ENCODE measurements around the gene PPIB.

PPIB gene

DNA sequence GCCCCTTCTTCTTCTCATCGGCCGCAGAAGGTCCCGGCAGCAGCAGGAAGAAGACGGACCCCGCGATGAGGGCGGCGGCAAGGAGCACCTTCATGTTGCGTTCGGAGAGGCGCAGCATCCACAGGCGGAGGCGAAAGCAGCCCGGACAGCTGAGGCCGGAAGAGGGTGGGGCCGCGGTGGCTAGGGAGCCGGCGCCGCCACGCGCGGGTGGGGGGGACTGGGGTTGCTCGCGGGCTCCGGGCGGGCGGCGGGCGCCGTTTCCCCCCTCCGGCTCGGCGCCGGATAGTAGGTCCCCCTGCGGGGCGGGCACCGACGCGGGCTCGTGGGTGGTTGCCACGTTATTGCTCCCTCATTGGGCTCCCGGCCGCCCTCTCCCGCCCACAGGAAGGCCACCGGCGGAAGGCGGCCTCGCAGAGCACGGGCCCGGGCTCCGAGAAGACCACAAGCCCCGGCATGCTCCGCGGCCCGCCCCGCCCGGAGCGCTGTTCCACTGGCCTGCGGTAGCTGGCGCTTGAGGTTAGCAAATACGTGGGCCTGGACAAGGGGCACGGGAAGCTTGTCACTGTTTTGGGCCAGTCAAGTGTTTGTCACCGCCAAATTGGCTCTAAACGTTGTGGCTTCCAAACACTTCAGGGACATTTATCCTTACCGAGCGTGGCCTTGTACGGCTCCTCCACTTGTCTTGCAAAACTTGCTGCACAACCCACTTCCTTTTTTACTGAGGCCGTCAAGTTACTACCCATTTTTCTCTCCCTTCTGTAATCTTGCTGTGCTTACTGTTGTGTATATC lies at the start of gene PPIB:
TSS of gene PPIB (minus strand) at position 154 of the 790 bp plus-strand sequence. CDS start at position 118, 36 bp downstream.
- DNase-seq, result peak; percentile 99

DNA sequence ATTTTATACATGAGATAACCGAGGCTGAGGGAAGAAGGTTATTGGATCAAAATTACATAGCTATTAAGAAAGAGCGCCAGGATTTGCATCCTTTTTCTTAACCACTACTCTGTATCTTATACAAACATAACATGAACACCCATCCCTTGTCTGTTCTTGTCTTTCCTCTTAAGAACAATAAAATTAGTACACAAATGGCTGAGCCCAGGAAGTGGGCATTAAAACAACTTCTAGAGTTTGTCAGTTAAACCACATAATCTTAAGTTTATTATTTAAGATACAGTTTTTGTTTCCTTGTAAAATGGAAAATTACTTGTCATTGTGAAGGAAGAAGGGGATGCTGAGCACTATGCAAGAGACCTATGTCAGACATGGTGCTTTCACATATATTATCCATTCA lies 48.9 kb upstream of the PPIB start:
- DNase-seq, result no peak

DNA sequence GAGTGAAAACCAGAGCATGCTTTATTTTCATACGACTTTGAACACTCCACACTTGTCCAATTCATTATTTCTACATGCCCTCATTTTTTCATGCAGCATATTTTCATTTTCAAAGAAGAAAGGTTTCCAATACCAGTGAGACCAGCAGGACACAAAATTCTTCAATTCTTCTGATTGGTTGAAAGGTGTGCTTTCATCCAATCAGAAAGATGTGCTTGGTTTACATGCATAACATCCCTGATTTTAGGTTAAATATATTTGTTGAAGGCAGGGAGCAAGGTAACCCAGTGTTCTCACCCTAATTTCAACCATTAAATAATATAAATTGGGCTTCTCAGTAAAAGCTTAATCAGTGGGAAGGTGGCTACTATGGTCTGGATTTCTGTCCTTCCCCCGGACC lies 47.5 kb upstream of the PPIB start:
- no peak for DNase-seq

DNA sequence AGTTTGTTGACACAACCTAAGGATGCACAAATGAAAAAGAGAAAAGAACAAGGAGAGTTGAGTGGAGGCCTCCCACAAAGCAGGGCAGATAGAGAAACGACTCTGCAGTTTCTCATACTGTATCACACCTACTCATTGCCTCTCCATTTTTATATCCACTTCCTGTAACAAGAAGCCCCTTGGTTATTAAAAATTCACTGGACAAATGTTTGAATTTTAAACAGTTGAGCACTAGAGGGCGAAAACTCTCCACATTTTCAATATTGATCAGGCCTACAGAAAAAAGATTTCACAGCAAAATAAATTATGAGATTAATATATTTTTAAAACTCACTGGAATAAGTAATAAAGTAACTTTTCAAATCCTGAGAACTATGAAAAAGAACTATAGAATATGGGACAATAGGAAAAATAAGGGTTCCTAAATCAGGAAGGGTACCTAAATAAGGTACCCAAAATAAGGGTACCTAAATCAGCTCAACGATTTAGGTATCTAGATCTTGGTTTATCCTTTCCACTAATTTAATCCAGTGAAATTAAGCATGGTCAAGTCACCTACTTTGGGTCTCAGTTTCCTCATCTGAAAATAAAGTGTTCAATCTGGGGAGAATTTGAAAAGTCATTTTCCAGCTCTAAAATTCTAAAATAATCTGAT lies 47.0 kb upstream of the PPIB start:
- peak; percentile 36 for DNase-seq

DNA sequence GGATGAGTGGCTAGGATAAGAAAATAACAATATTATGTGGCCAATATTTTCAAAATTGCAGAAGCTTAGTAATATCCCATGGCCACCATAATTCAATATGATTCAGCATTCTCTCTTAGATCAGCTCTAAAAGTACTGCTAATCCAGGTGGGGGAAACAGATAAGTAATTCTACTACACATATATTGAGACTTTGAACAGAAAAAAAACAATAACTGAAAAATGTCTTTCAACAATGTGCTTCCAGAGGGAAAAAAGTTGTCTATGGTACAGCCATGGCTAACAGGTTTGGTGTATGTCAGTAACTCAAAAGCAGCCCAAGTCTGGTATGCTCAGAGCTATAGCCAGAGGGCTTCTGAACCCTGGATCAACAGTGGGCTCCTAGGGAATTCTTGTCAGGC lies 42.4 kb upstream of the PPIB start:
- DNase-seq, result no peak

DNA sequence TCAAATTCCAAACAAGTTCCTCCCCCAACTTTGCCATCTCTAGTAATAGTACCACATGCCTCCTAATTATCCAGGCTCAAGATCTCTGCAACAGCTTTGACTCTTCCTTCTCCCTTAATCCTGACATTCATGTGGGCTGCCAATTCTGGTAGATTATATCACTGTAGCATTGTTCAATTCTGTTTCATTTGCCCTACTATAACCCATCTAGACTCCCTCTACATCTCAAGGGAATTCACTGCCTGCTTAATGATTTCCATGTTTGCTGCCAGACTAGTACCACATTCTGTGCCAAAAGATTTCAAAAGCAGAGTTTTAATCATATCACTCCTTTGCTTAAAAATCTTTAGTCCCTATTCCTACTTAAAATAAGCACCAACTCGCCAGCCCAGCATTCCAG lies 34.6 kb upstream of the PPIB start:
- no peak for DNase-seq

DNA sequence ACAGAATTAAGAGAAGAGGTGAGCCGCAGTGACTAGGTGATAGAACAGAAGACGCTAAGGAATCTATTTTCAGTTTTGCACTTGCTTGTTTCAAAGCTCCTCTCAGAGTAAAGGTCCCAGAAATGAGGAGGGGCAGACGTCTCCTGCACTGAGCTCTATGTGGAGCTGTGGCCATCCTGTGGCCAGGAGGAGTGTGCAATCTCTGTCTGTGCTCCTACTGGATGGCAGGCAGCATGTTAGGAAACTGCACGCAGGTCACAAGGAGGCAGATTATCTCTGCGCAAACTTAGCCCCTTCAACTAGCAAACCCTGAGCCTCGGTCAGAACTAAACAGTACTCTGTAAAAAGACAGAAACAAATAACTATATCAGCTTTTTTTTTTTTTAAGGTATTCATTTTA lies 31.1 kb upstream of the PPIB start:
- DNase-seq, result no peak

DNA sequence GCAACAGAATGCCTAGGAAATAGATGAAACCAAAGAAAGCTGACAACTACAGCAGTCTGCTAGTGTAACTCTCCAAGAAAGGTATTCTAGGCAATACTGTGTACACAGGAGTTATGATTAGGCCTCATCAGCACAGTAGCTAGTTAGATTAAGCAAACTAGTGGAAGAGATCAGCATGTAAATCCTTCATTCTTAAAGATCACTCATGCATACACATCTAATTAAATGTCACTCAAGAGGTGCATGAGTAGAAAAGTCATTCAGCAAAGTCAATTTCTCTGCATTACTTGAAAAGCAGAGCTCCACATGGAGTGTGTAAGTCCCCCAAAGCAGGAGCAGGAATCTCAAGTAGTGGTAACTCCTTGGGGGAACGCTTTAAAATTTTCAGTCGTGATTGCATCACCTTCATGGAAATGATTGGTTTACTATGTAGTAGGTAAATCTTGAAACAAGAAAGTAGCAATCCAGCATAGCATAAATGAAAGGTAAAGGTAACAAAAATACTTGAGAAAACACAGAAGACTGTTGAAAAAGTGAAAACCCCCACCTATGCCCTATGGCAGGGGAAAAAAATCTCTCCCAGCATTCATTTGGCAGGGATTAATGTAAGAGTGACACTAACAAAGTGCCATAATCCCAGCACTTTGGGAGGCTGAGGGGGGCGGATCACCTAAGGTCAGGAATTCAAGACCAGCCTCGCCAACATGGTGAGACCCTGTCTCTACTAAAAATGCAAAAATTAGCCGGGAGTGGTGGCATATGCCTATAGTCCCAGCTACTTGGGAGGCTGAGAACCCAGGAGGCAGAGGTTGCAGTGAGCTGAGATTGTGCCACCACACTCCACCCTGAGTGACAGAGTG lies 29.4 kb upstream of the PPIB start:
- no peak for DNase-seq

DNA sequence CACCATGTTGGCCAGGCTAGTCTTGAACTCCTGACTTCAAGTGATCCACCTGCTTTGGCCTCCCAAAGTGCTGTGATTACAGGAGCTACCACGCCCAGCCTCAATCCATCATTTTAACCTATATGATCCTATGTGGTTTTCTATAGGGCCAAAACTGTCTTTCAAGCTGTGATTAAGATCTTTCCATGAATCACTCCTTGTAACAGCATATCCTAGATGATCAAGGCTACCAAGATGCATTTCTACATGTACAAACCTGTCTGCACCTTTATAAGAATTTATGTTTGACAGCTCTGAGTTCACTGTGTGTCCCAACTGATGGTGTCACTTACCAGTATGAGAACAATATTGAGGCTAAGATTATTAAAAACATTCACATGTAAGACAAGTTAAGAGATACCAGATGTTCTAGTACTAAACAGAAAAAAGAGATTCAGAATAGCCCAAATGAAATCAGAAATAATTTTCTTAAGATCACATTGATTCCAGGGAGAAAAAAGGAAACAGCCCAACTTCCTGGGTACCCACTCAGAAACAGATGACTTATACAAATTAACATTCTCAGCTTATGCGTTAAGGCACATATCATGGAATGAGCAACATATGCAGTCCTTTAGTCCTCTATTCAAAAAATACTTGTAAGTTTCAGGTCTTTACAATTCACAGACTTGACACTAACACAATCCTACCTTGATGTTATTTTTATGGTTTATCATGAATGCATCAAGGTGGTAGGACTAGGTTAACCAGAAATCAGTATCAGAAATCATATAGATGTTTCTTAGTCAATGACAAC lies 24.8 kb upstream of the PPIB start:
- no peak for DNase-seq

DNA sequence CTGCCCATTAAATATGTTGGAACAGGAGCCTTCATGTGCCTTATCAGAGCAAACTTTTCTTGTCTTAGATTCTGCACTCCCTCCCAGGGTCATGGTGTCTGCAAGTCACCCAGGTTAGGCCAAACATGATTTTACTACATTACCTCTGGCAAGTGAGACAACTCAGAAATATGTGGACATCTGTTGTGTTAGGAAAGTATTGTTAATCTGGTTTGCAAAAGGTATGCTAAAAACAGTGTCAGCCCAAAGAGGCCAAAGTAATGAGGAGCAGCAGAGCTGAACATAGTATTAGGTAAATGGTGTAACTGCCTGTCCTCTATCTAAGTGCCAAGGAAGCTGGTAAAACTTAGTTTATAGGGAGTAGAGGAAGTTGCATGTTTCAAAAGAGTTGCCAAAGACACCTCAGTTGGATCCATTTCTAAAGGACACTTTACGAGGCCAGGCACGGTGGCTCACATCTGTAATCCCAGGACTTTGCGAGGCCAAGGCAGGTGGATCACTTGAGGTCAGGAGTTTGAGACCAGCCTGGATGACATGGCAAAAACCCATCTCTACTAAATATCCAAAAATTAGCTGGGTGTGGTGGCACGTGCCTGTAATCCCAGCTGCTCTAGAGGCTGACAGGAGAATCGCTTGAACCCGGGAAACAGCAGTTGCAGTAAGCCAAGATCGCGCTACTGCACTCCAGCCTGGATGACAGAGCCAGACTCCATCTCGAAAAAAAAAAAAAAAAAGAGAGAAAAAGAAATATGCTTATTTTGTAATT lies 22.5 kb upstream of the PPIB start:
- no peak for DNase-seq

DNA sequence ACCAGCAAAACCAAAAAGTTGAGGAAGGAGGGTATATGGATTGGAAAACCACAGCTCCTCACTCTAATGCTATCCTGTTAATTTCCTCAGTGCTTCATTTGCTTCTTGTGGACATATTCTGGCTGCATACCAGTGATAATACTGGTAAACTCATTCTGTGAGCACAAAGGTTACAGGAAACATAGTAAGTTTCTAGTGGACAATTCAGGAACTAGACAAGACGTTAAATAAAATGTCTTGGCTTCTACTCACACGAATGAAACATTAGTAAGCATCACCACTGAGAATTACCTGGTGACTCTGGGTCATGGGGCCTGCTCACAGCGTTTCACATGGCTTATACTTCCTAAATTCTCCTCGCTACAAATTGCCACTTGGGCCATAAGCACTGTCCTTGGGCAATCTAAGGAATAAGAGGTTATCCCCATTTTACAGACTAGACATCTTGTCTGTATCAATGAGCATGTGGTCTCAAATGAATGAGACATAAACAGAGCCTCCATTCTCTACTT lies 20.1 kb upstream of the PPIB start:
- peak; percentile 68 for DNase-seq

DNA sequence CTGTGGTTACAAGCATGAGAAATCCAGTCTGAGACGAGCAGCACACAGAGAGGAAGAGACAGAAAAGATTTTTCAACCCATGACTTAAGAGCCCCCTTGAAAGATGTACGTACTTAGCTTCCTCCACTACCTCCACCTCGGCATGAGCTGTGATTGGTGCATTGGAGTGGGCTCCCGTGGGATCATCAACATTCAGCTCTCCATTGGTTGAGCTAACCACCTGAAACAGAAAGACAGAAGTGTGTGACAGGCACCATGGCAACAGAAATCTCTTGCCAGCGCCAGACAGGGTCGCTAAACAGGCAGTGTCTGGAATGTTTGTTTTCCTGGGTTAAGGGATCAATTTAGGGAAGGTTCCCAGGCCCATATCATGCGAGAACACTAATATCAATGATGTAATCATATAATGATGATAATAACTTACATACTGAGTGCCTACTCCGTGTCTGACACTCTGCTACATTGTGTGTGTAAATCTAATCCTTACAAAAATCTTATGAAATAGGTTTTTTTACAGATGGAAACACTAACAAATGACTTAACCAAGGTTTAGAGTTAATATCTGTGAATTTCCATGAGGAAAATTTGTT lies 17.5 kb upstream of the PPIB start:
- DNase-seq, result no peak

DNA sequence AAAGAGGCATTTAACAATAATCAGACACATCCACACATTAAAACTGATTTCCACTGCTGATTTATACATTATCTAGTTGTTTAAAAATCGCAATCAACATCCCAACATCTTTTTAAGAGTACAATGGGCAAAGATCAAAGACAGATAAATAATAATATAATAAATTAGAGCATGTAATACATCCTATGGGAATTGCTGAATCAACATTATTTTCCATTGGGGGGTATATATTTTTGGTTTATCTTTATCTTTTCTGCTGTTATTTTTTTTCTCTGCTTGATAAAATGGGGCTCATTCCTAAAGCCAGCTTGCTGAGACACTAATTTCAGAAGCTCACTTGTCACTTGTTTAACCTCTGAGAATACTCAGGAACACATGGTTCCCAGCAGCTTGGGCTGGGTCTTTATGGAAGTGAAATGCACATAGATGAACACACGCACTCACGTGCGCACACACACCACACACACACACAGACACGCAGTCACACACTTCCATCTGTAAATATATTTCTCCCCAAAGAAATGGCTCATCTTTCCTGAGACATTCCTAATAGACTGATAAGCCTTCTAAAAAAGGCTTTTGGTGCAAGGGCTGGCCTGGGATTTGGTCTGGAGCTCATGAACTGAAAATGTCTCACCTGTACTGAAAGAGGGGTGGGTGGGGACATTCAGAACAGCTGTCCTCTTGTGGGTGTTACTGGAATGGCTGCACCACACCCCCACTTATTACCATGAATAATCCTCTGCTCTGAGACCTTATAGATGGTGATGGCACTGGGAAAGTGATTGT lies 3.5 kb upstream of the PPIB start:
- DNase-seq, result no peak

DNA sequence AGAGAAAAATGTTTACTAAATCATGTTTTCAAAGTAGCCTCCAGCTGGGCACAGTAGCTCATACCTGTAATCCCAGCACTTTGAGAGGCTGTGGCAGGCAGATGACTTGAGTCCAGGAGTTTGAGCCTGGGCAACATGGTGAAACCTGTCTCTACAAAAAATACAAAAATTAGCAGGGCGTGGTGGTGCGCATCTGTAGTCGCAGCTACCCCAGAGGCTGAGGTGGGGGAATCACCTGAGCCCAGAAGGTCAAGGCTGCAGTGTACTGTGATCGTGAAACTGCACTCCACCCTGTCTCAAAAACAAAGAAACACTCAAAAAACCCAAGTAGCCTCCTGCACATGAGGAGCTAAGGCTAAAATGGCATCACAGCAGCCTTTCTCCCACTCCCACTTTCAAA lies 1.6 kb upstream of the PPIB start:
- DNase-seq, result no peak

DNA sequence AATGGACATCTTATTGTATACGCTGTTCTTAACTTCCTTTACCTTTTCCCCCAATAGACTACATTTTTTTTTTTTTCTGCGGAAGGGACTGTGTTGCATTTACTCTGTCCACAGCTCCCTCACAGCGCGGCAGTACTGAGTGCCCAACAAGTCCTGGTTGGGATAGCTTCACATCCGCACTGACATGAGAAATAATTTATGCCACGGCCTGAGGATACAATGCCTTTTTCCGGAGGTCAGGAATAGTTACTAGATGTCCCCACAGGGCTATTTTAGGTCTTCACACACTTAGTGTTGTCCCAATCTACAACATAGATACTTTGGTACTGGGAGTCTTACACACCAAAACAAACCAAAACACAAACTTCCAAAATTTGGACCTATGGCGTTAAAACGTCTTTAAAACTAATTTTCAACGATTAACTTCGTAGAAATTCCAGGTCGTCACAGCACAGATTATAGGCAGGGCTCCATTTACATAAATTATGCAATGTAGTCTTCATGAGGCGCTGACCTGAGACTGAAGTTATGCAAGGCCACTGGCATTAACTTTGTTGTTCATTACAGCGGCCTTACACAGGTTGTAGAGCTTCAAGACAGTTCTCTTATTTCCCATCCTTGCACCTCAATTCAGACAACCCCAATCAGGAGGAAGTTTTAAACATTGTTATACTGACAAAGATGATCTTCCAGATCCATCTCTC lies 989 bp upstream of the PPIB start:
- peak; percentile 62 for DNase-seq

DNA sequence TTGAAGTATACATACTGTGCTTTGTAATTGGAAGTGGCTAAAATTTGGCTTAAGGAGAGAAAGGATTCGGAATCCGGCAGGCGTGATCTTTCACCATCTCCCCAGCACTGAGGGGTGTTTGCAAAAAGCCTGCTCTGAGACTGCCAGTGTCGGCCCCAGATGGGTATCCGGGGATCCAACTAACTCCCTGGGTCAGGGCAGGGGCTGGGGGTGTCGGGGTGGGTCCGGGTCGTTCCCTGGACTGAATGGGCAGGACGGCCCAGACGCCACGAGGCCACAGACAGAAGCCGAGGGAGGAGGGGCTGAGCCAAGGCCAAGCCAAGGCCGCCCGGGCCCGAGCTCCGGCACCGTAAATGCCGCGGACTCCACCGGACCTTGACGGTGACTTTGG lies 349 bp downstream of the PPIB start:
- no peak for DNase-seq

DNA sequence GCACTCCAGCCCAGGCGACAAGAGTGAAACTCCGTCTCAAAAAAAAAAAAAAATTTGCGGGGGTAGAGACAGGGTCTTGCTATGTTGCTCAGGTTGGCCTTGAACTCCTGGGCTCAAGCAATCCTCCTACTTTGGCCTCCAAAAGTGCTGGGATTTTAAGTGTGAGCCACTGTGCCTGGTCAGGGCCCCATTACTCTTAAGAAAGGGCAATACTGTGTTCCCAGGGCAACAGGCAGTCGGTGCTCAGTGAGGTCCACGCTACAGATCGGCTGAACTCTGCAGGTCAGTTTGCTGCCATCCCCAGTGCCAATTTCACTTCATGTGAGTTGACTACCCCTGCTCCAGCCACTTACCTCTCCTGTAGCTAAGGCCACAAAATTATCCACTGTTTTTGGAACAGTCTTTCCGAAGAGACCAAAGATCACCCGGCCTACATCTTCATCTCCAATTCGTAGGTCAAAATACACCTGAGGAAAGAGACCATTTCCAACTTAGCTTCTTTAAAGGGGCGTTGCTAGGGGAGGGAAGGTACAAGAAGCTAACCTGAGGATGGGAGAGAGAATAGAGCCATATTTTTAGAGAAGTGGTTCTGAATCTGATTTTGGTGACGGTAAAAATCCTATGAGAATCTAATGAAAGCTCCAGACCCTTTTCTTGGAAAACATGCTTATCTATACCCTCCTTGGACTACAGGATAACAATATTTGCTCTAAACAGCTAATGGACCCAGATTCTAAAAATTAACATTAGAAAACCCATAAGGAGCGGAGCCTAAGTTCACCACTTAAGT lies 939 bp downstream of the PPIB start:
- DNase-seq, result no peak

DNA sequence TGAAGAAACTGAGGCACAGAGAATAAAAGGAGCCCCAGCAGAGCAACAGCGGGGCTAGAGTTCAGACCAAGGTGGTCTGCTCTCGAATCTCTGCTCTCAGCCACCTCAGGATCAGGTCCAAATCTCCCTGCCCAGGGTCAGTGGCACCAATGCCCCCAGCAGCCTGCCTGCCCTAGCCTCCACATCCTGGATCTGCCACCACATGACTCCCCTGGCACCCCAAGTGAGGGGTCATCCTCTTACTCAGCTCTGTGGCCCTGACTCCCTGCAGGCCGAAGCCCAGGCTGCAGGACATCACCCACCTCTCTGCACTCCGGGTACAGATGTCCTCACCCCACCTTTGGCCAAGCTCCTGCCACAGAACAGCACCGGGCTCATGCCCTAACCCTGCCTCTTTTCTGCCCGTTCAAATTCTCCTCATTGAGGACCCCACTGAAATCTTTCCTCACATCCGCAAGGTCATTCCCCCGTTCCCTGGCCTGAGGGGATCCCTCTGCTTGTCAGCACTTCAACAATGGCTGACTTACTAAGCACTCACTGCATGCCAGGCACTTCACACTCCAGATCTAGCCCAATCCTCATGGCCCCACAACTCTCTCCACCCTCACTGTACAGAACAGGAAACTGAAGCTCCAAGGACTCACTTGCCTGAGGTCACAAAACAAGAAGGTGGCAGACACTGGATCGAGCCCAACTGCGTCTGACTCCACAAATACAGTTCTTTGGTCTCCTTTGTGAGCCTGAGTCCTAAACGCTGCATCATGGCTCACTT lies 4.3 kb downstream of the PPIB start:
- no peak for DNase-seq

All from inflammatory macrophage treated with lipopolysaccharide for 4 hours (primary cell).